Endothelial cell of umbilical vein (primary cell): ENCODE measurements around the gene PTCD1. TPM values are rescaled to one million over a fixed set of nuclear protein-coding genes. Genes with fewer than 3 reads are reported as not detected.
A peak's percentile ranks its signal among the peaks of the same experiment; 100 is the strongest.

Experiments
- BruUV-seq: library from RNA; stranded (reverse); fragments of 400-500 nt; replicated peaks from 2 replicates; lab custom pipeline; 2021; lab: Mats Ljungman, UMichigan
- CTCF ChIA-PET: fragments of 300-600, 350-600 bp; sonication (Branson Sonifier 250); formaldehyde crosslinking; loops from one replicate; lab custom pipeline; 2021; ENCODE audit warnings: antibody characterized with exemption, inconsistent platforms; lab: Charles Lee
- POLR2A ChIA-PET: fragments of 300-600, 350-600 bp; sonication (Branson Sonifier 250); formaldehyde crosslinking; loops from one replicate; lab custom pipeline; 2021; ENCODE audit warnings: antibody characterized with exemption, inconsistent platforms; lab: Charles Lee
- DNase-seq: peaks from one replicate; pipeline ENCODE4 v3.0.0-alpha.2; 2011; ENCODE audit warnings: low read depth, low spot score
- FAIRE-seq: peaks from 2 replicates; lab custom pipeline; 2011; peaks lifted over from hg19 to GRCh38; lab: Jason Lieb, UNC
- H2AFZ ChIP-seq: 2 replicates; pipeline ENCODE4 v1.6.0; 2012; ENCODE audit warnings: low read depth, low read length, control low read depth, inconsistent platforms
- H3K27ac ChIP-seq: 2 replicates; pipeline ENCODE4 v1.5.1; 2011; ENCODE audit warnings: low read depth, mild to moderate bottlenecking, control low read depth, low read length, moderate library complexity; ENCODE audit not compliant: insufficient read depth
- H3K27me3 ChIP-seq, 2 experiments: 2 replicates each; pipeline versions ENCODE4 v1.6.0 to v1.6.1; 2011; ENCODE audit warnings: low read length in 2 of 2, mixed read lengths in 1 of 2; ENCODE audit not compliant: control insufficient read depth in 2 of 2, insufficient read depth in 2 of 2
- H3K36me3 ChIP-seq, 2 experiments: 2 replicates in 1 of 2; 3 replicates in 1 of 2; pipeline ENCODE4 v1.5.1; 2011; ENCODE audit warnings: low read length in 2 of 2, mild to moderate bottlenecking in 1 of 2, moderate library complexity in 1 of 2; ENCODE audit not compliant: control insufficient read depth in 2 of 2, insufficient read depth in 2 of 2; ENCODE audit errors: extremely low read depth in 1 of 2
- H3K4me1 ChIP-seq: 3 replicates; pipeline ENCODE4 v1.5.1; 2011; ENCODE audit warnings: mild to moderate bottlenecking, low read length; ENCODE audit not compliant: control insufficient read depth, insufficient read depth; ENCODE audit errors: extremely low read depth
- H3K4me2 ChIP-seq: 2 replicates; pipeline ENCODE4 v1.6.1; 2011; ENCODE audit warnings: low read length, control low read depth, mixed read lengths; ENCODE audit not compliant: insufficient read depth
- H3K4me3 ChIP-seq, 3 experiments: fragments of 200-600 bp in 1 of 3; sonication (generic), shearing (Covaris generic) in 1 of 3; replicated peaks in 1 of 3; 2 replicates each; pipeline ENCODE4 v1.5.1; 2011 to 2016; ENCODE audit warnings: control low read depth in 3 of 3, low read length in 3 of 3, mild to moderate bottlenecking in 2 of 3, inconsistent platforms in 1 of 3, low read depth in 1 of 3, moderate library complexity in 1 of 3; ENCODE audit not compliant: insufficient read depth in 1 of 3
- H3K79me2 ChIP-seq: 2 replicates; pipeline ENCODE4 v1.6.0; 2012; ENCODE audit warnings: low read length, inconsistent platforms; ENCODE audit not compliant: control insufficient read depth, insufficient read depth
- H3K9ac ChIP-seq: replicated peaks from 2 replicates; pipeline ENCODE3; 2011; ENCODE audit warnings: low read length, control low read depth; ENCODE audit not compliant: insufficient read depth; ENCODE audit errors: extremely low read depth
- H3K9me1 ChIP-seq: replicated peaks from 3 replicates; pipeline ENCODE4 v1.6.0; 2011; ENCODE audit warnings: mild to moderate bottlenecking, low read length; ENCODE audit not compliant: control insufficient read depth, insufficient read depth; ENCODE audit errors: extremely low read depth
- H3K9me3 ChIP-seq: replicated peaks from 2 replicates; pipeline ENCODE4 v1.5.1; 2012; ENCODE audit warnings: low read length, inconsistent platforms; ENCODE audit not compliant: control insufficient read depth, insufficient read depth
- H4K20me1 ChIP-seq: replicated peaks from 2 replicates; pipeline ENCODE3; 2011; ENCODE audit warnings: mild to moderate bottlenecking, low read length; ENCODE audit not compliant: control insufficient read depth, insufficient read depth; ENCODE audit errors: extremely low read depth
- CTCF ChIP-seq, 2 donors: IDR thresholded peaks; 1 replicate in 1 of 2; 2 replicates in 1 of 2; pipeline ENCODE4 v1.5.1; 2011; ENCODE audit warnings: low read length in 2 of 2, mild to moderate bottlenecking in 2 of 2, moderate library complexity in 2 of 2, control low read depth in 1 of 2, inconsistent platforms in 1 of 2, low read depth in 1 of 2; ENCODE audit not compliant: insufficient read depth in 1 of 2; ENCODE audit errors: extremely low read depth in 1 of 2
- EZH2 ChIP-seq: IDR thresholded peaks from 2 replicates; pipeline ENCODE4 v1.6.1; 2012; ENCODE audit warnings: borderline replicate concordance, low read depth, mild to moderate bottlenecking, moderate library complexity, low read length, inconsistent platforms; ENCODE audit not compliant: severe bottlenecking
- FOS ChIP-seq: IDR thresholded peaks from 2 replicates; pipeline ENCODE4 v1.6.1; 2011; ENCODE audit warnings: mild to moderate bottlenecking, low read length, moderate library complexity, borderline replicate concordance; ENCODE audit not compliant: insufficient read depth
- GATA2 ChIP-seq: IDR thresholded peaks from 2 replicates; pipeline ENCODE4 v1.7.0; 2011; ENCODE audit warnings: low read depth, mild to moderate bottlenecking, moderate library complexity, mixed read lengths, low read length; ENCODE audit not compliant: insufficient read length, insufficient read depth
- JUN ChIP-seq: IDR thresholded peaks from 2 replicates; pipeline ENCODE4 v1.6.1; 2011; ENCODE audit warnings: borderline replicate concordance, low read depth; ENCODE audit not compliant: insufficient read length, insufficient read depth
- MYC ChIP-seq: IDR thresholded peaks from one replicate; pipeline ENCODE4 v1.6.1; 2011; ENCODE audit warnings: mild to moderate bottlenecking, low read depth, low read length
- POLR2A ChIP-seq: IDR thresholded peaks from 2 replicates; pipeline ENCODE4 v1.6.1; 2012; ENCODE audit warnings: low read depth, mild to moderate bottlenecking, control low read depth, low read length
- POLR2AphosphoS5 ChIP-seq: IDR thresholded peaks from 2 replicates; pipeline ENCODE4 v1.6.1; 2012; ENCODE audit warnings: low read depth, mild to moderate bottlenecking, control low read depth, low read length, moderate library complexity; ENCODE audit not compliant: insufficient read depth
- dilution Hi-C: fragments of 300-500 bp; cut with MboI; formaldehyde crosslinking; loops from one replicate; pipeline ENCODE4 v1.15.0; 2019; ENCODE audit warnings: low sequenced_read_pairs; ENCODE audit not compliant: extremely low pct_ligation_motif_present
- intact Hi-C: fragments of 100-400 bp; cut with micrococcal nuclease; formaldehyde crosslinking; loops from one replicate; pipeline ENCODE4 v1.10.0; 2022
- polyA plus RNA-seq, 4 experiments: library from polyadenylated mRNA; depleted of rRNA in 3 of 4; stranded (reverse) in 3 of 4; unstranded in 1 of 4; fragments of >200 nt; gene quantifications; 2 replicates each; pipeline versions ENCODE4 v1.2.1 to v1.2.3, GENCODE V29; 2011 to 2012; ENCODE audit warnings: missing spikeins in 1 of 4
- total RNA-seq: library from RNA; stranded (reverse); gene quantifications from 2 replicates; pipeline ENCODE4 v1.2.3, GENCODE V29; 2021
- TF ChIP-seq, protein P1 (sequence below): IDR thresholded peaks from 2 replicates; pipeline ENCODE4 v1.6.1; 2011; ENCODE audit not compliant: insufficient read depth, insufficient read length

Gene PTCD1
- total and polyA plus RNA-seq, 2 donors (not counting 3 experiments of a cell fraction or from before 2014, with no cell fraction given), result 3.8 to 9.6 TPM

DNA sequence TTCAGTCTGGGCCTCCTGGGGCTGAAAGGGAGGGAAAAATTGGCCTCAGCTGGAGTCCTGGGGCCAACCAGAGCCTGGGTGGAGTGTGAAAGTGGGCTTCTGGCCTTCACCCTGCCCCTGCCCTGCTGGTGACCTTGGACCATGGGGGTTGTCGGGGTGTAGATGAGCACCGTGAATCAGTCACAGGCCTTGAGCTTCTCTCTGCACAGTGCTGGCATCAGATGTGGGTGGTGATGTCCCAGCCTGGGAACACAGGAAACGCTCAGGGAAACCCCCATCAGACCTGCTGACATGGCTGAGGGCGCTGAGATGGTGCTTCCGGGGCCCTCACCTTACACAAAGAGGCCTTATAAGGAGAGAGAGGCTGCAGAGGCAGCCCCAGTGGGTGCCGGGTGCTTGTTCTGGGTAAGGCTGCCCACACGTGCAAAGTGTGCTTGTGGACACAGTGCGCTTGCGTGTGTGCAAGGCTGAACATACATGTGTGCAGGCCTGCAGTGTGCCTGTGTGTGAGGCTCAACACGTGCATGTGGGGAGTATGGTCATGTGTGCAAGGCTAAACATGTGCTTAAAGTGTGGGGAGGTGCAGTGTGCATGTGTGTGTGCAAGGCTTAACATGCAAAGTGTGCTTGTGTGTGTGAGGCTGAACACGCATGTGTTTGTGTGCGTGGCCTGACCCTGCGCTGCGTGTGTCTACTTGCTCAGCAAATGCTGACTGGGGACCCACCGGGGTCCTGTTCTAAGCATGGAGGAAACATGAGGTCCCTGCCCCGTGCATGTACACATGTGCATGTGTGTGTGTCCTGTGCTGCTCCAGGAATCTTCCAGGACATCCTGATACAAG lies 57.6 kb downstream of the PTCD1 start:
- no peak overlapping the region for H3K4me3 ChIP-seq
- no peaks in the 10 kb centered on the region for H3K9me3 ChIP-seq
- BruUV-seq, result no TSS peak
- peaks cover 30% of the 10 kb centered on the region for H3K4me1 ChIP-seq
- no peak overlapping the region for H3K9ac ChIP-seq
- H4K20me1 ChIP-seq, result no peaks in the 10 kb centered on the region
- peaks cover 61% of the 10 kb centered on the region for H3K79me2 ChIP-seq
- no peaks in the 10 kb centered on the region for H3K27me3 ChIP-seq
- TF ChIP-seq, protein P1, sequence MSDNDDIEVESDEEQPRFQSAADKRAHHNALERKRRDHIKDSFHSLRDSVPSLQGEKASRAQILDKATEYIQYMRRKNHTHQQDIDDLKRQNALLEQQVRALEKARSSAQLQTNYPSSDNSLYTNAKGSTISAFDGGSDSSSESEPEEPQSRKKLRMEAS, result peak; percentile 46
- TF ChIP-seq MYC (no peak), GATA2 (no peak), JUN (no peak), FOS (no peak), POLR2A (peak; percentile 28), CTCF (IDR thresholded peaks at IDR 0.05; ENCODE audit: extremely low read depth in 1 of 2, insufficient read depth in 1 of 2, low read depth in 1 of 2, low read length in 2 of 2) (no peak), POLR2AphosphoS5 (no peak), EZH2 (no peak)
- H3K27ac ChIP-seq, result peak overlapping the region; percentile 89
- intact Hi-C loops (no loop called here), dilution Hi-C loops (no loop called here)
- peaks cover 9 to 13% of the 10 kb centered on the region in 2 experiments for H3K36me3 ChIP-seq
- H3K9me1 ChIP-seq, result no peaks in the 10 kb centered on the region
- no peak overlapping the region for H2AFZ ChIP-seq
- DNase-seq, result no peak
- POLR2A ChIA-PET, result no interaction called here
- CTCF ChIA-PET, result interaction anchor here (1.0 to 1.9 kb wide), 2 partner anchors 9 to 15 kb away, joined by 3 to 6 read pairs; no protein-coding TSS in a partner anchor
- H3K4me2 ChIP-seq, result peak overlapping the region; percentile 67
- FAIRE-seq, result peak; percentile 8
